Esophagus muscularis mucosa (tissue), 4 donors: ENCODE data around the gene CCR1.

Experiments
- EP300 ChIP-seq: sonication (generic); formaldehyde crosslinking; IDR thresholded peaks from one replicate; pipeline ENCODE4 v1.6.1; 2017; ENCODE audit warnings: antibody characterized with exemption
- POLR2A ChIP-seq: fragments of 450-650 bp; IDR thresholded peaks from one replicate; pipeline ENCODE4 v1.6.1; 2017; ENCODE audit warnings: antibody characterized with exemption, moderate library complexity, mild to moderate bottlenecking, low read depth
- POLR2AphosphoS5 ChIP-seq, 2 donors: sonication (generic); formaldehyde crosslinking; IDR thresholded peaks; one replicate each; pipeline ENCODE4 v1.6.1; 2017; ENCODE audit warnings: antibody characterized with exemption in 2 of 2
- TF ChIP-seq, protein P1 (sequence below), 3 experiments: fragments of 200-600 bp in 2 of 3; fragments of 450-650 bp in 1 of 3; sonication (generic) in 2 of 3; IDR thresholded peaks; one replicate each; pipeline ENCODE4 v1.5.1; 2017 to 2019; ENCODE audit warnings: antibody characterized with exemption in 3 of 3, mild to moderate bottlenecking in 2 of 3, moderate library complexity in 1 of 3

DNA sequence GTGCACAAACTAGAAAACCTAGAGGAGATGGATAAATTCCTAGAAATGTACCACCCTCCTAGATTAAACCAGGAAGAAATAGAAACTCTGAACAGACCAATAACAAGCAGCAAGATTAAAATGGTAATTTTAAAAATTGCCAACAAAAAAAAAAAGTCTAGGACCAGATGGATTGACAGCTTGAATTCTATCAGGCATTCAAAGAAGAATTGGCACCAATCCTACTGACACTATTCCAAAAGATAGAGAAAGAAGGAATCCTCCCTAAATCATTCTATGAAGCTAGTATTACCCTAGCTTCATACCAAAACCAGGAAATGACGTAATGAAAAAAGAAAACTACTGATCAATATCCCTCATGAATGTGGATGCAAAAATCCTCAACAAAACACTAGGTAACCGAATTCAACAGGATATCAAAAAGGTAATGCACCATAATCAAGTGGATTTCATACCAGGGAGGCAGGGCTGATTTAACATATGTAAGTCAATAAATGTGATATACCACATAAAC lies 10.1 kb upstream of the CCR1 start:
- TF ChIP-seq POLR2A (no peak), POLR2AphosphoS5 (IDR thresholded peaks at IDR 0.05) (no peak), EP300 (no peak)
- TF ChIP-seq, protein P1, sequence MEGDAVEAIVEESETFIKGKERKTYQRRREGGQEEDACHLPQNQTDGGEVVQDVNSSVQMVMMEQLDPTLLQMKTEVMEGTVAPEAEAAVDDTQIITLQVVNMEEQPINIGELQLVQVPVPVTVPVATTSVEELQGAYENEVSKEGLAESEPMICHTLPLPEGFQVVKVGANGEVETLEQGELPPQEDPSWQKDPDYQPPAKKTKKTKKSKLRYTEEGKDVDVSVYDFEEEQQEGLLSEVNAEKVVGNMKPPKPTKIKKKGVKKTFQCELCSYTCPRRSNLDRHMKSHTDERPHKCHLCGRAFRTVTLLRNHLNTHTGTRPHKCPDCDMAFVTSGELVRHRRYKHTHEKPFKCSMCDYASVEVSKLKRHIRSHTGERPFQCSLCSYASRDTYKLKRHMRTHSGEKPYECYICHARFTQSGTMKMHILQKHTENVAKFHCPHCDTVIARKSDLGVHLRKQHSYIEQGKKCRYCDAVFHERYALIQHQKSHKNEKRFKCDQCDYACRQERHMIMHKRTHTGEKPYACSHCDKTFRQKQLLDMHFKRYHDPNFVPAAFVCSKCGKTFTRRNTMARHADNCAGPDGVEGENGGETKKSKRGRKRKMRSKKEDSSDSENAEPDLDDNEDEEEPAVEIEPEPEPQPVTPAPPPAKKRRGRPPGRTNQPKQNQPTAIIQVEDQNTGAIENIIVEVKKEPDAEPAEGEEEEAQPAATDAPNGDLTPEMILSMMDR (IDR thresholded peaks at IDR 0.05) = no peak
